ENCODE measurements around the gene SS18L1.

The SS18L1 gene

DNA sequence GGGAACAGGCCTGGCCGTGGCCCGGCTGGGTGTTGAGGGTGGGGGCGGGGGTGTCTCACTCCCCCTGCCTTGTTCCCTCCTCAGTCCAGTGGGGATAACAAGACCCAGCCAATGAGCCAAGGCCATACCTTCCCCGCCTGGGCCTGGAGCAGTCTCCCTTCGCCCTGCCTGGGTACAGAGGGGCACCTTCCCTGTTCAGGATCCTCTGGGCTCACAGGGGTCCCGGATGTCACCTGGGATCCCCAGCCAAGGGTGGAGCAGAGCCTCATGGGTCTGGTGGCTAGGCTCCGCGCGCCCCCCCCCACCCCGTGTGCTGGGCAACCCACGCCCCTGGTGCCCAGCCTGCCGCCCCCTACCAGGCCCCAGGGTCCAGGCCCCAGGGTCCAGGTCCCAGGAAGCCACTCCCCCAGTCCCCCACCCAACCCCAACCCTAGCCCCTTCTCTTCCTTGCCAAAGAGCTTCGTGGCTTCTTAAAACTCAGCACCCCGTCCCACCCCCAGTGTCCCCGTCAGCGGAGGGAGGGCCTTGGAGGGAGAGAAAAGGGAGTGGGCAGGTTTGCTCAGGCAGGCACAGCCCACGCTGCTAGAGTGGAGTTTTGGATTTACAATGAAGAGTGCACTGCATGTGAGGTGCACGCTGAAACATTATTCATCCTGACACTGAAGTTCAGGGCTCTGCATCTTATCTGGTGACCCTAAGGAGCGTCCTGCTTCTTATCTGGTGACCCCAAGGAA is 64.7 kb downstream of the SS18L1 start:
- H3K27ac ChIP-seq = no peak overlapping the region
- no peak for TF ChIP-seq ZFX (IDR thresholded peaks at IDR 0.05)
- no peak for TF ChIP-seq CTCF (conservative IDR thresholded peaks at IDR 0.05)

GRCh38 chr20:62208795-62209755 is 65.5 kb downstream of the SS18L1 start:
- TF ChIP-seq CTCF (conservative IDR thresholded peaks at IDR 0.05) (no peak; the same call in 1 of the 2 replicates), ZFX (IDR thresholded peaks at IDR 0.05) (no peak)
- H3K27ac ChIP-seq = no peak overlapping the region

DNA sequence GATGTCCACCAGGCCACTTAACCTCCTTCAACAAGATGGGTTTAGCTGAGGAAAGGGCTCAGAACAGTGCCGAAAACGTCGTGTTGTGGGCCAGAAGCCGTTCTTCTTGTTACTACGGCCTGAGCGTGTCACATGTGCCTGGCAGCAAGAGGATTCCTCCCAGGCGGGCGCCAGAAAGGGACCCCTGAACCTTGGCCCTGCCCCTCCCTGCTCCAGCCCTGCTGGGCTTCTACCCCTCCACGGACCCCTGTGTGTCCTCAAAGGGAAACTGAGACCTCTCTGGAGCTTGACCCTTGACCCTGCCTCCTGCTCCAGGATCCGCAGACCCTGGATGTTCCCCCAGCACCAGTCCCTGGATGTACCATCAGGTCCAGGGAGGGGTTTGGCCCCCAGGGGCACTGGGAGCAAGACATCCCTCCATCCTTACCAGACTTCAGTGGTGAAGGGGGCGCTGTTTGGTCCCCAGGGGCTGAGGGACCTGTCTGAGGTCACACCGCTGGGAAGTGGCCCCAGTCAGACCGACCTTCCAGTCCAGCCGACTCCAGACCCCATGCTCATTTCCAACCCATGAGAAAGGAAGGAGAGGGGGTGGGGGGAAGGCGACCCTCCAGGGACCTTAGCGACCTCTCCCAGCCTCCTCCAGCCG is 66.4 kb downstream of the SS18L1 start:
- no peak overlapping the region for H3K27ac ChIP-seq
- TF ChIP-seq CTCF (conservative IDR thresholded peaks at IDR 0.05) (no peak), ZFX (IDR thresholded peaks at IDR 0.05) (no peak)

GRCh38 chr20:62210496-62210855 is 66.9 kb downstream of the SS18L1 start:
- H3K27ac ChIP-seq = no peak overlapping the region
- TF ChIP-seq CTCF (conservative IDR thresholded peaks at IDR 0.05) = no peak
- no peak for TF ChIP-seq ZFX (IDR thresholded peaks at IDR 0.05)

DNA sequence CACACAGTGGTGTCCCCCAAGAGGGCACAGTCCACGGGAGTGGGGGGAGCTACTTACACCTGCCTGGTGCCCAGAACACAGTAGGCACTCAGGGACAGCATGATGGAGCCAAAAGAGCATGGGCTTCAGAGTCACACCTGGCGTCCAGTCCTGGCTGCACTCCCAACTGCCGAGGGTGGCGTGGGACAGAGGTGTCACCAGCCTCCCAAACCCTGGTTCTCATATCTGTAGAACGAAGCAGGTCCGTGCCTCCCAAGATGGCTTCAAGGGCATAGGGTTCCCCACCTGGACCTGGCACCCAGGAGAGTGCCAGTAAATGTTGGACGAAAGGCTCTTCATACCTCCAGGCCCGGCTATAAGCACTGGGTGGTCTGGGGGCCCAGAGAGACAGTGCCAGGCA is 67.6 kb downstream of the SS18L1 start:
- H3K27ac ChIP-seq = no peak overlapping the region
- TF ChIP-seq CTCF (conservative IDR thresholded peaks at IDR 0.05) (no peak), ZFX (IDR thresholded peaks at IDR 0.05) (no peak)

- no peak for TF ChIP-seq CTCF (conservative IDR thresholded peaks at IDR 0.05)
- TF ChIP-seq ZFX (IDR thresholded peaks at IDR 0.05) = no peak
- no peak overlapping the region for H3K27ac ChIP-seq
Measured at GRCh38 chr20:62211769-62212288, 68.3 kb downstream of the SS18L1 start.

All from C4-2B (cell line).